Activated naive CD8-positive, alpha-beta T cell treated with anti-CD3 and anti-CD28 coated beads, Interleukin-2, amount 50 U/mL, for 24 hours (primary cell): Measurements from ENCODE around the gene PLA2G6.
A peak's percentile ranks its signal among the peaks of the same experiment; 100 is the strongest.

Experiments
- ATAC-seq: fragments of 150-1000 bp; cut with Tn5 transposase; one replicate; pipeline ENCODE4 v1.10.0; 2021
- DNase-seq: peaks from one replicate; pipeline ENCODE4 v3.0.0; 2021
- H3K27ac Mint-ChIP-seq: one replicate; pipeline ENCODE4 v1.8.0; 2021; ENCODE audit warnings: mild to moderate bottlenecking, mixed read lengths
- H3K27me3 Mint-ChIP-seq: one replicate; pipeline ENCODE4 v1.8.0; 2021; ENCODE audit warnings: mixed read lengths
- H3K36me3 Mint-ChIP-seq: one replicate; pipeline ENCODE4 v1.8.0; 2021; ENCODE audit warnings: low read depth, mixed read lengths
- H3K4me1 Mint-ChIP-seq: one replicate; pipeline ENCODE4 v1.8.0; 2021; ENCODE audit warnings: mixed read lengths
- H3K4me3 Mint-ChIP-seq: one replicate; pipeline ENCODE4 v1.8.0; 2021; ENCODE audit warnings: mild to moderate bottlenecking, moderate library complexity, mixed read lengths
- H3K9me3 Mint-ChIP-seq: one replicate; pipeline ENCODE4 v1.8.0; 2021; ENCODE audit warnings: mixed read lengths

The PLA2G6 gene

GRCh38 chr22:38097058-38097457, 84.6 kb downstream of the PLA2G6 start:
- H3K4me1 Mint-ChIP-seq, result no peaks in the 10 kb centered on the region
- H3K27me3 Mint-ChIP-seq, result no peaks in the 10 kb centered on the region
- ATAC-seq, result no peak
- no peaks in the 10 kb centered on the region for H3K9me3 Mint-ChIP-seq
- no peak overlapping the region for H3K27ac Mint-ChIP-seq
- no peak for DNase-seq
- no peak overlapping the region for H3K4me3 Mint-ChIP-seq
- no peaks in the 10 kb centered on the region for H3K36me3 Mint-ChIP-seq

GRCh38 chr22:38089474-38089851, 92.2 kb downstream of the PLA2G6 start:
- H3K9me3 Mint-ChIP-seq, result no peaks in the 10 kb centered on the region
- H3K4me3 Mint-ChIP-seq, result no peak overlapping the region
- no peaks in the 10 kb centered on the region for H3K4me1 Mint-ChIP-seq
- no peak overlapping the region for H3K27ac Mint-ChIP-seq
- H3K27me3 Mint-ChIP-seq, result peaks cover 10% of the 10 kb centered on the region
- DNase-seq (no peak), ATAC-seq (no peak)
- no peaks in the 10 kb centered on the region for H3K36me3 Mint-ChIP-seq

- no peak for ATAC-seq
- no peaks in the 10 kb centered on the region for H3K36me3 Mint-ChIP-seq
- H3K4me1 Mint-ChIP-seq, result no peaks in the 10 kb centered on the region
- no peaks in the 10 kb centered on the region for H3K9me3 Mint-ChIP-seq
- DNase-seq, result no peak
- H3K4me3 Mint-ChIP-seq, result no peak overlapping the region
- H3K27me3 Mint-ChIP-seq, result peaks cover 10% of the 10 kb centered on the region
- H3K27ac Mint-ChIP-seq, result no peak overlapping the region
Measured at GRCh38 chr22:38088629-38089473, 92.8 kb downstream of the PLA2G6 start.

- H3K4me1 Mint-ChIP-seq, result no peaks in the 10 kb centered on the region
- no peak for ATAC-seq
- H3K36me3 Mint-ChIP-seq, result no peaks in the 10 kb centered on the region
- peaks cover 15% of the 10 kb centered on the region for H3K27me3 Mint-ChIP-seq
- no peak overlapping the region for H3K4me3 Mint-ChIP-seq
- no peaks in the 10 kb centered on the region for H3K9me3 Mint-ChIP-seq
- no peak for DNase-seq
- H3K27ac Mint-ChIP-seq, result no peak overlapping the region
Measured at GRCh38 chr22:38087855-38088254, 93.8 kb downstream of the PLA2G6 start.

- DNase-seq (no peak), ATAC-seq (no peak)
- Mint-ChIP-seq H3K27ac (no peak overlapping the region), H3K4me1 (no peaks in the 10 kb centered on the region), H3K4me3 (no peak overlapping the region), H3K36me3 (no peaks in the 10 kb centered on the region), H3K9me3 (no peaks in the 10 kb centered on the region), H3K27me3 (peaks cover 21% of the 10 kb centered on the region)
Measured at GRCh38 chr22:38086942-38087341, 94.7 kb downstream of the PLA2G6 start.

DNA sequence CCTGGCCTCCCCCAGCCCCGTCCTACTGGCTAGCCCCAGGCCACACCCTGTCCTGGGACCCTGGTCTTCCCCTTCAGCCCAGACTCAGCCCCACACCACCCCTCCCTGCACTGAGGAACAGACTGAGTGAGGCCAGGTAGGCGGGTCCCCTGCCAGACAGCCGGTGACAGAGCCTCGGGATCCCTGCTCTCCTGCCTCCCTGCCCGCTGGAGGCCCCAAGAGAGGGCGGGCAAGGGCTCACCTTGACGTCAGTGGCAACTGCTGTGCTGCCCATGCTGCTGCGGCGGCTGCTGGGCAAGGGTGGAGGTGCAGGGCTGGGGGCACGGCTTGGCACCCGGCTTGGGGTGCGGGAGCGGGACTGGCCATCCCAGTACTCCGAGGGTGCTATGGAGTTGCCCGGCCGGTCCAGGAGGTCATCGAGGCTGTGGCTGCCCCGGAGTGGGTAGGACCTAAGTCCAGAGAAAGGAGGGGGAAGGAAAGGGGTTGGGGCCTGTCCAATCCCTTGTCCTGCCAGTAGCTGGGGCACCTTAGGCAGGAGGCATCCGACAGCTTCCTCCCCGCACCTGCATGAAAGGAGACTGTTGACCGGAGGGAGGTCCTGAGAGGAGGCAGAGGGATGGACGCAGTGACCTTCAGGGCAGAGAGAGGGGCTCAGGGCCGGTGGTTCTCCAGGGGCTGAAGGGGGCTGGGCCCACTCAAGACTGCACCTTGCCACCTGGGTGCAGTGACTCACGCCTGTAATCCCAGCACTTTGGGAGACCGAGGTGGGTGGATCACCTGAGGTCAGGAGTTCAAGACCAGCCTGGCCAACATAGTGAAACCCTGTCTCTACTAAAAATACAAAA, 95.4 kb downstream of the PLA2G6 start:
- DNase-seq, result no peak
- ATAC-seq, result no peak
- Mint-ChIP-seq H3K4me3 (no peak overlapping the region), H3K36me3 (no peaks in the 10 kb centered on the region), H3K4me1 (no peaks in the 10 kb centered on the region), H3K9me3 (no peaks in the 10 kb centered on the region), H3K27me3 (peaks cover 24% of the 10 kb centered on the region), H3K27ac (no peak overlapping the region)

DNA sequence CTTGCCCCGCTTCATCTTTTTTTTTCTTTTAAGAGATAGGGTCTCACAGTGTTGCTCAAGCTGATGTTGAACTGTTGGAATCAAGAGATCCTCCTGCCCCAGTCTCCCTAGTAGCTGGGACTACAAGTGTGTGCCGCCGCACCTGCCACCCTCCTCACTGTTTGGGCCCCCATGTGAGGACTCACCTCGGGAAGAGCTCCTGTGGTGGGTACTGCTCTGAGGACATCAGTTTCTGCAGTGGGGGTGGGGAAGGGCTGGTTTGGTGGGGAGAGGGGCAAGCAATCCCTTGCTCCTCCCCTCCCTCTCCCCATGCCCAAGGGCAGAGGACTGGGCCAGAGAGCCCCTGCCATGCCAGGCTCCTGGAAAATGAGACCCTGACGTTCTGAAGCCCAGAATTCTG, 96.1 kb downstream of the PLA2G6 start:
- Mint-ChIP-seq H3K4me1 (no peaks in the 10 kb centered on the region), H3K9me3 (no peaks in the 10 kb centered on the region), H3K4me3 (no peak overlapping the region), H3K36me3 (no peaks in the 10 kb centered on the region), H3K27ac (no peak overlapping the region), H3K27me3 (peaks cover 30% of the 10 kb centered on the region)
- DNase-seq (no peak), ATAC-seq (no peak)

GRCh38 chr22:38085056-38085455, 96.6 kb downstream of the PLA2G6 start:
- Mint-ChIP-seq H3K36me3 (no peaks in the 10 kb centered on the region), H3K4me1 (no peaks in the 10 kb centered on the region), H3K4me3 (no peak overlapping the region), H3K27ac (no peak overlapping the region), H3K27me3 (peaks cover 34% of the 10 kb centered on the region), H3K9me3 (no peaks in the 10 kb centered on the region)
- DNase-seq (no peak), ATAC-seq (no peak)

DNA sequence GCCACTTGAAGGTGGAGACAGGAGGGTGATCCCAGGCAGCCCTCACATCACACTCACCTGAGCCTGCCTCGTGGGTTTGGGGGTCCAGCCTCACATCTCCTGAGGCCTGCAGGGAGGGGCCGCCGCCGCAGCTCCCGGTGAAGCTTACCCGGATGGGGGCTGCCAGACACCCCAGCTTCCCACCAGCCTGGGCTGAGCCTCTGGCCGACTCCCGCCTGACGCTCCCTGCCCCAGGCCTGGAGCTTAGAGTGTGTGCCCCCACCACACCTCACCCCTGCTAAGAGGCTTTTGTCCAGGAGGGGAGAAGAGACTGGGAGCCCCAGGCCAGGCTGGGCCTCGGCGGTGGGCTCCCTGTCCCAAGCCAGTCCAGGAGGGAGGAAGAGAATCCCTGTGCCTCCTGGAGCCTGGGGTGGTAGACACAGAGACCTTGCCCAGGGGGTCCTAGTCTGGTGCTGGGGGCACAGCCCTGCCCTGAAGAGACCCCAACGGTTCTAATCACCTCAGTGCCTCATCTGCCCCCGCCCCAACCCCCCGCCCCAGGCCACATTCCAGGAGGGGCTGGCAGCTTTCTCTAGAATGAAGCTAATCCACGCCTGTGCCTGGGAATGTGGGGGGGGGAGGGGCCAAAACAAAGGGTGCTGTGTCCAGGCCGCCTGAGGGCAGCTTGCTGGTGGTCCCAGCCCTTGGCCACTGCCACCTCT, 97.5 kb downstream of the PLA2G6 start, which contains the start of gene SLC16A8:
Gene SLC16A8, minus strand, starts transcription at position 254 of the 701 bp plus-strand sequence. CDS start 1,311 bp downstream, outside the sequence.
- Mint-ChIP-seq H3K36me3 (no peaks in the 10 kb centered on the region), H3K4me1 (no peaks in the 10 kb centered on the region), H3K9me3 (no peaks in the 10 kb centered on the region), H3K27me3 (peaks cover 39% of the 10 kb centered on the region), H3K4me3 (no peak within 1 kb of the TSS), H3K27ac (no peak within 1 kb of the TSS)
- no peak for ATAC-seq
- DNase-seq, result no peak

GRCh38 chr22:38082986-38083710, 98.5 kb downstream of the PLA2G6 start:
- Mint-ChIP-seq H3K4me3 (no peak overlapping the region), H3K36me3 (no peaks in the 10 kb centered on the region), H3K9me3 (no peaks in the 10 kb centered on the region), H3K27me3 (peaks cover 37% of the 10 kb centered on the region), H3K4me1 (no peaks in the 10 kb centered on the region), H3K27ac (no peak overlapping the region)
- ATAC-seq, result no peak
- no peak for DNase-seq

DNA sequence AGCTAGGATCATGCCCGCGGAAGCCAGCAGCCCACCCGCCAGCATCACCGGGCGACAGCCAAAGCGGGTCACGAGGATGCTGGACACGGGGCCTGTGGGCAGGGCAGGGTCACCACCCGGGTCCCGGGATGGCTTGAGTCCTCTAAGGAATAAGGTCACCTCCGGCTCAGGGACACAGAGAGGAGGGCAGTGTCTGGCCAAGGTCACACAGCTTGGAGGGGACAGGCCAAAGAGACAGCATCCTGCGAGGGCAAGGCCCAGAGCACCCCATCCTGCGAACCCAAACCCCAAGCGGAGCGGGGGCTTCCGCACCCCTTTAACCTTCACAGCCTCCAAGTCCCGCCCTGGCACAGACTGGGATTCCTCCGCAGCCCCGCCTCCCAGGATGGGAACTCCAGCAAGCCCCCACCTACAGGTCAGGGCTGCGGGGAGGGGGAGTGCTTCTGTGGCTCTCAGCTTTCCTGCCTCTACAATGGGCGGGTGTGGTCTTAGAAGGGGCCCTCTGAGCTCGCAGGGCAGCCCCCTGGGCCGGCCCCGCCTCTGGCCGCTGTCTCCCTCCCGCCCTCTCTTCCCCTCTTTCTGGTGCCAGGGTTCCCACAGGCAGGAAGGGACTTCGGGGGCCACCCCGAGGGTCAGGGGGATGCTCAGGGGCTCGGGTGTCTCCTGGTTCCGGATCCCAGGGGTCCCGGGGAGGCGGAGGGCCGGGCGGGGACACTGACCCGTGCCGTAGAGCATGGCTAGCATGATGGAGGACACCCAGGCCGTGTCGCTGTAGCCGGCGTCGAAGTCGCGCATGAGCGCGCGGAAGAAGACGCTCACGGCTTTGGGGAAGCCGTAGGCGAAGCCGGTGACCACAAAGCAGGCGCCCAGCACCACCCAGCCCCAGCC, 99.4 kb downstream of the PLA2G6 start:
- no peak for ATAC-seq
- Mint-ChIP-seq H3K4me3 (no peak overlapping the region), H3K36me3 (no peaks in the 10 kb centered on the region), H3K27me3 (peaks cover 31% of the 10 kb centered on the region), H3K4me1 (no peaks in the 10 kb centered on the region), H3K9me3 (no peaks in the 10 kb centered on the region), H3K27ac (no peak overlapping the region)
- peak; percentile 25 for DNase-seq

- no peaks in the 10 kb centered on the region for H3K4me1 Mint-ChIP-seq
- no peaks in the 10 kb centered on the region for H3K36me3 Mint-ChIP-seq
- ATAC-seq, result no peak
- no peak overlapping the region for H3K4me3 Mint-ChIP-seq
- no peaks in the 10 kb centered on the region for H3K9me3 Mint-ChIP-seq
- peaks cover 31% of the 10 kb centered on the region for H3K27me3 Mint-ChIP-seq
- H3K27ac Mint-ChIP-seq, result no peak overlapping the region
- no peak for DNase-seq
Measured at GRCh38 chr22:38081636-38081940, 100.0 kb downstream of the PLA2G6 start.

- Mint-ChIP-seq H3K9me3 (no peaks in the 10 kb centered on the region), H3K4me1 (no peaks in the 10 kb centered on the region), H3K27me3 (peaks cover 31% of the 10 kb centered on the region), H3K36me3 (no peaks in the 10 kb centered on the region), H3K27ac (no peak overlapping the region), H3K4me3 (no peak overlapping the region)
- peak; percentile 21 for ATAC-seq
- no peak for DNase-seq
Measured at GRCh38 chr22:38080850-38081635, 100.6 kb downstream of the PLA2G6 start.
